GM12878 (cell line): Measurements from ENCODE around the gene MSLN. TPM values are rescaled to one million over a fixed set of nuclear protein-coding genes. Genes with fewer than 3 reads are reported as not detected.

Experiments used
- BMI1 ChIP-seq: fragments of 450-650 bp; IDR thresholded peaks from 2 replicates; pipeline ENCODE4 v1.6.1; 2016; ENCODE audit warnings: mild to moderate bottlenecking, moderate library complexity, borderline replicate concordance
- ELK1 ChIP-seq: IDR thresholded peaks from 2 replicates; pipeline ENCODE4 v1.6.1; 2012; ENCODE audit warnings: low read depth, low read length, improper control_type of control experiment
- ESRRA ChIP-seq: IDR thresholded peaks from 2 replicates; pipeline ENCODE4 v1.6.1; 2012; ENCODE audit warnings: mild to moderate bottlenecking, low read length, improper control_type of control experiment
- HDAC6 ChIP-seq: fragments of 200-600 bp; sonication (generic); IDR thresholded peaks from one replicate; pipeline ENCODE4 v1.8.0; 2017; ENCODE audit warnings: antibody characterized with exemption; ENCODE audit not compliant: unreplicated experiment
- IKZF2 ChIP-seq, 2 experiments: fragments of 450-650 bp; IDR thresholded peaks; 2 replicates each; pipeline ENCODE4 v1.6.1; 2017; ENCODE audit warnings: mild to moderate bottlenecking in 2 of 2, moderate library complexity in 2 of 2
- JUNB ChIP-seq: IDR thresholded peaks from 2 replicates; pipeline ENCODE4 v1.6.1; 2016; ENCODE audit warnings: antibody characterized with exemption, mild to moderate bottlenecking
- MEF2A ChIP-seq: IDR thresholded peaks from 2 replicates; pipeline ENCODE4 v1.6.1; 2011; ENCODE audit warnings: low read depth, mild to moderate bottlenecking, low read length, moderate library complexity; ENCODE audit not compliant: insufficient read depth
- RAD21 ChIP-seq: IDR thresholded peaks from 2 replicates; pipeline ENCODE4 v1.6.1; 2011; ENCODE audit warnings: mild to moderate bottlenecking, low read depth, low read length, moderate library complexity; ENCODE audit not compliant: insufficient read depth
- SMAD5 ChIP-seq: IDR thresholded peaks from 2 replicates; pipeline ENCODE4 v1.6.1; 2016; ENCODE audit warnings: antibody characterized with exemption, low read depth
- SMC3 ChIP-seq: IDR thresholded peaks from 2 replicates; pipeline ENCODE4 v1.6.1; 2011; ENCODE audit warnings: low read length, improper control_type of control experiment, borderline replicate concordance
- STAT3 ChIP-seq: IDR thresholded peaks from 2 replicates; pipeline ENCODE4 v1.6.1; 2011; ENCODE audit warnings: low read depth, low read length, improper control_type of control experiment
- TAF1 ChIP-seq: IDR thresholded peaks from 2 replicates; pipeline ENCODE4 v1.6.1; 2011; ENCODE audit warnings: mild to moderate bottlenecking, low read depth, low read length, borderline replicate concordance
- ZNF217 ChIP-seq: fragments of 450-650 bp; IDR thresholded peaks from 2 replicates; pipeline ENCODE4 v1.6.1; 2017; ENCODE audit warnings: antibody characterized with exemption, mild to moderate bottlenecking
- polyA plus RNA-seq, 11 experiments: library from polyadenylated mRNA; depleted of rRNA in 4 of 11; unstranded in 6 of 11; stranded (reverse) in 5 of 11; fragments of >200 nt; fragmentation: Nextera tagmentation in 4 of 11; fragmentation: Illumina TruSeq in 1 of 11; extraction: Ambion mirVana in 4 of 11; extraction: Trizol in 1 of 11; gene quantifications; 1 replicate in 1 of 11; 2 replicates in 10 of 11; pipeline versions ENCODE4 v1.2.1 to v1.2.3, GENCODE V29; 2011 to 2016; ENCODE audit warnings: inconsistent platforms in 2 of 11, missing spikeins in 2 of 11, low read depth in 1 of 11
- total RNA-seq, 4 experiments: library from RNA; depleted of rRNA in 3 of 4; stranded (reverse); fragments of >200 nt in 3 of 4; fragmentation: Illumina TruSeq in 1 of 4; extraction: Trizol in 1 of 4; gene quantifications; 2 replicates each; pipeline versions ENCODE4 v1.2.1 to v1.2.3, GENCODE V29; 2013 to 2021
- TF ChIP-seq, protein P1 (sequence below): IDR thresholded peaks from 2 replicates; pipeline ENCODE4 v1.6.1; 2012; ENCODE audit warnings: improper control_type of control experiment, low read depth, low read length; ENCODE audit not compliant: insufficient replicate concordance
- TF ChIP-seq, protein P2 (sequence below): fragments of 450-650 bp; conservative IDR thresholded peaks from 2 replicates; pipeline ENCODE4 v1.6.1; 2017; ENCODE audit warnings: mild to moderate bottlenecking, moderate library complexity
- TF ChIP-seq, protein P3 (sequence below): IDR thresholded peaks from 2 replicates; pipeline ENCODE4 v1.6.1; 2012; ENCODE audit warnings: low read depth, low read length, improper control_type of control experiment
- TF ChIP-seq, protein P4 (sequence below): fragments of 450-650 bp; IDR thresholded peaks from 2 replicates; pipeline ENCODE4 v1.6.1; 2017; ENCODE audit warnings: low read depth, mild to moderate bottlenecking, moderate library complexity

The MSLN gene
- total and polyA plus RNA-seq, 10 of the 15 experiments (the other 5 are each of a cell fraction or from before 2014, with no cell fraction given) = 0.08 TPM; not detected in 9

- TF ChIP-seq ELK1 = peak; percentile 88
- no peak for TF ChIP-seq IKZF2 (IDR thresholded peaks at IDR 0.05)
- no peak for TF ChIP-seq SMAD5
- TF ChIP-seq, protein P1, sequence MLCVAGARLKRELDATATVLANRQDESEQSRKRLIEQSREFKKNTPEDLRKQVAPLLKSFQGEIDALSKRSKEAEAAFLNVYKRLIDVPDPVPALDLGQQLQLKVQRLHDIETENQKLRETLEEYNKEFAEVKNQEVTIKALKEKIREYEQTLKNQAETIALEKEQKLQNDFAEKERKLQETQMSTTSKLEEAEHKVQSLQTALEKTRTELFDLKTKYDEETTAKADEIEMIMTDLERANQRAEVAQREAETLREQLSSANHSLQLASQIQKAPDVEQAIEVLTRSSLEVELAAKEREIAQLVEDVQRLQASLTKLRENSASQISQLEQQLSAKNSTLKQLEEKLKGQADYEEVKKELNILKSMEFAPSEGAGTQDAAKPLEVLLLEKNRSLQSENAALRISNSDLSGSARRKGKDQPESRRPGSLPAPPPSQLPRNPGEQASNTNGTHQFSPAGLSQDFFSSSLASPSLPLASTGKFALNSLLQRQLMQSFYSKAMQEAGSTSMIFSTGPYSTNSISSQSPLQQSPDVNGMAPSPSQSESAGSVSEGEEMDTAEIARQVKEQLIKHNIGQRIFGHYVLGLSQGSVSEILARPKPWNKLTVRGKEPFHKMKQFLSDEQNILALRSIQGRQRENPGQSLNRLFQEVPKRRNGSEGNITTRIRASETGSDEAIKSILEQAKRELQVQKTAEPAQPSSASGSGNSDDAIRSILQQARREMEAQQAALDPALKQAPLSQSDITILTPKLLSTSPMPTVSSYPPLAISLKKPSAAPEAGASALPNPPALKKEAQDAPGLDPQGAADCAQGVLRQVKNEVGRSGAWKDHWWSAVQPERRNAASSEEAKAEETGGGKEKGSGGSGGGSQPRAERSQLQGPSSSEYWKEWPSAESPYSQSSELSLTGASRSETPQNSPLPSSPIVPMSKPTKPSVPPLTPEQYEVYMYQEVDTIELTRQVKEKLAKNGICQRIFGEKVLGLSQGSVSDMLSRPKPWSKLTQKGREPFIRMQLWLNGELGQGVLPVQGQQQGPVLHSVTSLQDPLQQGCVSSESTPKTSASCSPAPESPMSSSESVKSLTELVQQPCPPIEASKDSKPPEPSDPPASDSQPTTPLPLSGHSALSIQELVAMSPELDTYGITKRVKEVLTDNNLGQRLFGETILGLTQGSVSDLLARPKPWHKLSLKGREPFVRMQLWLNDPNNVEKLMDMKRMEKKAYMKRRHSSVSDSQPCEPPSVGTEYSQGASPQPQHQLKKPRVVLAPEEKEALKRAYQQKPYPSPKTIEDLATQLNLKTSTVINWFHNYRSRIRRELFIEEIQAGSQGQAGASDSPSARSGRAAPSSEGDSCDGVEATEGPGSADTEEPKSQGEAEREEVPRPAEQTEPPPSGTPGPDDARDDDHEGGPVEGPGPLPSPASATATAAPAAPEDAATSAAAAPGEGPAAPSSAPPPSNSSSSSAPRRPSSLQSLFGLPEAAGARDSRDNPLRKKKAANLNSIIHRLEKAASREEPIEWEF = no peak
- TF ChIP-seq ZNF217 = 0 out of 2 replicates have a peak, but pooled peaks have one; percentile 40
- TF ChIP-seq TAF1 = peak; percentile 38; the same call in 1 of the 2 replicates
- no peak for TF ChIP-seq RAD21
- TF ChIP-seq, protein P2, sequence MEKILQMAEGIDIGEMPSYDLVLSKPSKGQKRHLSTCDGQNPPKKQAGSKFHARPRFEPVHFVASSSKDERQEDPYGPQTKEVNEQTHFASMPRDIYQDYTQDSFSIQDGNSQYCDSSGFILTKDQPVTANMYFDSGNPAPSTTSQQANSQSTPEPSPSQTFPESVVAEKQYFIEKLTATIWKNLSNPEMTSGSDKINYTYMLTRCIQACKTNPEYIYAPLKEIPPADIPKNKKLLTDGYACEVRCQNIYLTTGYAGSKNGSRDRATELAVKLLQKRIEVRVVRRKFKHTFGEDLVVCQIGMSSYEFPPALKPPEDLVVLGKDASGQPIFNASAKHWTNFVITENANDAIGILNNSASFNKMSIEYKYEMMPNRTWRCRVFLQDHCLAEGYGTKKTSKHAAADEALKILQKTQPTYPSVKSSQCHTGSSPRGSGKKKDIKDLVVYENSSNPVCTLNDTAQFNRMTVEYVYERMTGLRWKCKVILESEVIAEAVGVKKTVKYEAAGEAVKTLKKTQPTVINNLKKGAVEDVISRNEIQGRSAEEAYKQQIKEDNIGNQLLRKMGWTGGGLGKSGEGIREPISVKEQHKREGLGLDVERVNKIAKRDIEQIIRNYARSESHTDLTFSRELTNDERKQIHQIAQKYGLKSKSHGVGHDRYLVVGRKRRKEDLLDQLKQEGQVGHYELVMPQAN = peak; percentile 85
- no peak for TF ChIP-seq STAT3
- TF ChIP-seq ESRRA = peak; percentile 84
- TF ChIP-seq SMC3 = no peak
- no peak for TF ChIP-seq MEF2A
- TF ChIP-seq, protein P3, sequence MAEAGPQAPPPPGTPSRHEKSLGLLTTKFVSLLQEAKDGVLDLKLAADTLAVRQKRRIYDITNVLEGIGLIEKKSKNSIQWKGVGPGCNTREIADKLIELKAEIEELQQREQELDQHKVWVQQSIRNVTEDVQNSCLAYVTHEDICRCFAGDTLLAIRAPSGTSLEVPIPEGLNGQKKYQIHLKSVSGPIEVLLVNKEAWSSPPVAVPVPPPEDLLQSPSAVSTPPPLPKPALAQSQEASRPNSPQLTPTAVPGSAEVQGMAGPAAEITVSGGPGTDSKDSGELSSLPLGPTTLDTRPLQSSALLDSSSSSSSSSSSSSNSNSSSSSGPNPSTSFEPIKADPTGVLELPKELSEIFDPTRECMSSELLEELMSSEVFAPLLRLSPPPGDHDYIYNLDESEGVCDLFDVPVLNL = no peak
- no peak for TF ChIP-seq HDAC6
- TF ChIP-seq JUNB = no peak
- no peak for TF ChIP-seq BMI1
- TF ChIP-seq, protein P4, sequence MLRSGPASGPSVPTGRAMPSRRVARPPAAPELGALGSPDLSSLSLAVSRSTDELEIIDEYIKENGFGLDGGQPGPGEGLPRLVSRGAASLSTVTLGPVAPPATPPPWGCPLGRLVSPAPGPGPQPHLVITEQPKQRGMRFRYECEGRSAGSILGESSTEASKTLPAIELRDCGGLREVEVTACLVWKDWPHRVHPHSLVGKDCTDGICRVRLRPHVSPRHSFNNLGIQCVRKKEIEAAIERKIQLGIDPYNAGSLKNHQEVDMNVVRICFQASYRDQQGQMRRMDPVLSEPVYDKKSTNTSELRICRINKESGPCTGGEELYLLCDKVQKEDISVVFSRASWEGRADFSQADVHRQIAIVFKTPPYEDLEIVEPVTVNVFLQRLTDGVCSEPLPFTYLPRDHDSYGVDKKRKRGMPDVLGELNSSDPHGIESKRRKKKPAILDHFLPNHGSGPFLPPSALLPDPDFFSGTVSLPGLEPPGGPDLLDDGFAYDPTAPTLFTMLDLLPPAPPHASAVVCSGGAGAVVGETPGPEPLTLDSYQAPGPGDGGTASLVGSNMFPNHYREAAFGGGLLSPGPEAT = 0 out of 2 replicates have a peak, but pooled peaks have one; percentile 16
Measured at GRCh38 chr16:807347-808084, 47.0 kb downstream of the MSLN start (continued).
